Measurements from ENCODE around the gene APH1B. TPM values are rescaled to one million over a fixed set of nuclear protein-coding genes. Genes with fewer than 3 reads are reported as not detected.

Gene APH1B
- total RNA-seq, 1 donor from 2014 or later = 6.2 TPM

DNA sequence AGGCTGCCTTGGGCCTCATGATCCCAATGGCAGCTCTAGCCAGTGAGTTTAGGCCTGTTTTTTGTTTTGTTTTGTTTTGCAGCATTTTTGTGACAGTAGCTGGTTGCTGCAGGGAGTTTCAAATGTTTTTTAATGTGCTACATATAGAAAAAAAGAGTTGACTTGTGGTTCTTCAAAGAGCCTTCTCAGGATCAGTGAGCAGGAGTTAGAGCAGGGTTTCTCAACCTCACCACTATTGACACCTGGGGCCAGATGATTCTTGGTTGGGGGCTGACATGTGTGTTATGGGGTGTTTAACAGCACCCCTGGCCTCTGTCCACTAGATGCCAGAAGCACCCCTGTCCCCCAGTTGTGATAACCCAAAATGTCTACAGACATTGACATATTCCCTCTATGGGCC lies 17.9 kb downstream of the APH1B start:
- H3K4me3 ChIP-seq = no peak overlapping the region
- peaks cover 11% of the 10 kb centered on the region for H3K4me1 ChIP-seq
- H3K27ac ChIP-seq (replicated peaks) = no peak overlapping the region
- intact Hi-C loops (cut with micrococcal nuclease) = no loop called here
- no peak for DNase-seq
- H3K36me3 ChIP-seq = peaks cover 11% of the 10 kb centered on the region
- TF ChIP-seq, protein P1, sequence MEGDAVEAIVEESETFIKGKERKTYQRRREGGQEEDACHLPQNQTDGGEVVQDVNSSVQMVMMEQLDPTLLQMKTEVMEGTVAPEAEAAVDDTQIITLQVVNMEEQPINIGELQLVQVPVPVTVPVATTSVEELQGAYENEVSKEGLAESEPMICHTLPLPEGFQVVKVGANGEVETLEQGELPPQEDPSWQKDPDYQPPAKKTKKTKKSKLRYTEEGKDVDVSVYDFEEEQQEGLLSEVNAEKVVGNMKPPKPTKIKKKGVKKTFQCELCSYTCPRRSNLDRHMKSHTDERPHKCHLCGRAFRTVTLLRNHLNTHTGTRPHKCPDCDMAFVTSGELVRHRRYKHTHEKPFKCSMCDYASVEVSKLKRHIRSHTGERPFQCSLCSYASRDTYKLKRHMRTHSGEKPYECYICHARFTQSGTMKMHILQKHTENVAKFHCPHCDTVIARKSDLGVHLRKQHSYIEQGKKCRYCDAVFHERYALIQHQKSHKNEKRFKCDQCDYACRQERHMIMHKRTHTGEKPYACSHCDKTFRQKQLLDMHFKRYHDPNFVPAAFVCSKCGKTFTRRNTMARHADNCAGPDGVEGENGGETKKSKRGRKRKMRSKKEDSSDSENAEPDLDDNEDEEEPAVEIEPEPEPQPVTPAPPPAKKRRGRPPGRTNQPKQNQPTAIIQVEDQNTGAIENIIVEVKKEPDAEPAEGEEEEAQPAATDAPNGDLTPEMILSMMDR (IDR thresholded peaks at IDR 0.05; ENCODE audit: borderline replicate concordance) = no peak
- H3K27me3 ChIP-seq (ENCODE audit: low read depth) = no peaks in the 10 kb centered on the region
- no peaks in the 10 kb centered on the region for H3K9me3 ChIP-seq (replicated peaks)

DNA sequence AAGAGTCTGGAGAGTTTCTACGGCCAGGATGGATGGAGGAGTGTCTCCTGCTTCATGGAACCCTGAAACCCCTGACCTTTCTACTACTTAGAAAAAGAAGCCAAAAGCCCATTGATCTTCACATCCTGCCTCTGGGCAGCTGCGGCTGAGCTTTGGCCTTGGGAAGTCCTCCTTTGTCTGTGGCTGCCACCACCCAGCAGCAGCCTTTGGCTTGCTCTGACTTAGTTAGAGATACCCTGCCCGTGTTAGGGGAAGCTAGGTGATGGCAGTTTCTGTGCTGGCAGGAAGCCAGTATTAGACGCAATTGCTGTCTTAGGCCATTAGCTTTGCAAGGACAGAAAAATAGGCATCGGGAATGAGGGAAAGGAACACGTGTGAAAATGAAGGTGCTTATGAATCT lies 18.8 kb downstream of the APH1B start:
- TF ChIP-seq, protein P1 (IDR thresholded peaks at IDR 0.05; ENCODE audit: borderline replicate concordance) = no peak
- H3K4me3 ChIP-seq = no peak overlapping the region
- H3K4me1 ChIP-seq = peaks cover 9% of the 10 kb centered on the region
- intact Hi-C loops (cut with micrococcal nuclease) = no loop called here
- no peaks in the 10 kb centered on the region for H3K9me3 ChIP-seq (replicated peaks)
- no peak overlapping the region for H3K27ac ChIP-seq (replicated peaks)
- DNase-seq = no peak
- peaks cover 11% of the 10 kb centered on the region for H3K36me3 ChIP-seq
- H3K27me3 ChIP-seq (ENCODE audit: low read depth) = no peaks in the 10 kb centered on the region

DNA sequence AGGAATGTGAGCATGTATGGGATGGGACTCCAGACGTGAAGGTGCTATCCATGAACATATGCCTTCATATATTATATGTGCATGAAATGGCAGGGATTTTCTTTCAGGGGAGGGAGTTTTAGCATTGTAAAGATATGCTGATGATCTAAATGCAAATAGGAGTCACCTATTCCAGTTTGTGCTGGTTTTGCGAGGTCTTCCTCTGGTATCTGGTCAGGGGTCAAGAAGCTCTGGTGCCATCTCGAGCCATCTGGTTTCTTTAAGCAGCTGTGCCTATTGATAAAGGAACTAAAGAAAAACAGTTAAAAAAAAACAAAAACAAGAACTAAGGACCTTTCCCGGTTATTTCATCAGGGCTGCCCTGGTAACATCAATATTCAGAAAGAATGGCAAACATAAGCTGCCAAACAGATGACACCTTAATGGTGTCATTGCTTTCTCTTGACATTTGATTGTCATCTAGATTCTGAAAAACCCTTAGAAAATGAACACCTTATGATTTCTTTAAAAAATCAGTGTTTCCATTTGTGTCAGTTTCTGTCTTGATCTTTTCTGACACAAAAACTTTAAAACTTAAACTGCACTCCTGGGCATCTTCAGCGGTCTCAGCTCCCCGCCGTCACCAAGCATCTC lies 22.7 kb downstream of the APH1B start:
- peaks cover 4% of the 10 kb centered on the region for H3K4me1 ChIP-seq
- DNase-seq = no peak
- H3K27me3 ChIP-seq (ENCODE audit: low read depth) = no peaks in the 10 kb centered on the region
- no peak overlapping the region for H3K4me3 ChIP-seq
- TF ChIP-seq, protein P1 (IDR thresholded peaks at IDR 0.05; ENCODE audit: borderline replicate concordance) = no peak
- intact Hi-C loops (cut with micrococcal nuclease) = no loop called here
- peaks cover 37% of the 10 kb centered on the region for H3K36me3 ChIP-seq
- H3K9me3 ChIP-seq (replicated peaks) = no peaks in the 10 kb centered on the region
- H3K27ac ChIP-seq (replicated peaks) = no peak overlapping the region

DNA sequence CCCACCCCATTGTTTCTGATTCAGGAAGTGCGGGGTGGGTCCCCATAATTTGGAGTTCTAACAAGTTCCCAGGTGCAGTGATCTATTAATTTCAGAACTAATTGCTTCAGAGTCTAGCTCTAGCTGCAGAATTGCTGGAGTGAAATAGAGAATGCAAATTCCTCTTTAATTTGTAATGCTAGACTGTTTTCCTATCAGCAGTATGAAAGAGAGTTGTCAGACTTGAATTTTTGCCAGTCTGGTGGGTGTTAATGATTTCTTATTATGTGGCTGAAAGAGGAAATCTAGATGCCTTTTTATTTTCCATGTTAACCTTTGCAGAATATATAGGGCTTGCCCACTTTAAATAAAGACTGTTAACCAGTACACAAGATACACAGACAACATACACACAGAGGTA lies 23.7 kb downstream of the APH1B start:
- peaks cover 46% of the 10 kb centered on the region for H3K36me3 ChIP-seq
- peaks cover 2% of the 10 kb centered on the region for H3K4me1 ChIP-seq
- no peak overlapping the region for H3K27ac ChIP-seq (replicated peaks)
- no peak overlapping the region for H3K4me3 ChIP-seq
- intact Hi-C loops (cut with micrococcal nuclease) = no loop called here
- no peak for DNase-seq
- no peaks in the 10 kb centered on the region for H3K27me3 ChIP-seq (ENCODE audit: low read depth)
- no peaks in the 10 kb centered on the region for H3K9me3 ChIP-seq (replicated peaks)
- TF ChIP-seq, protein P1 (IDR thresholded peaks at IDR 0.05; ENCODE audit: borderline replicate concordance) = no peak

DNA sequence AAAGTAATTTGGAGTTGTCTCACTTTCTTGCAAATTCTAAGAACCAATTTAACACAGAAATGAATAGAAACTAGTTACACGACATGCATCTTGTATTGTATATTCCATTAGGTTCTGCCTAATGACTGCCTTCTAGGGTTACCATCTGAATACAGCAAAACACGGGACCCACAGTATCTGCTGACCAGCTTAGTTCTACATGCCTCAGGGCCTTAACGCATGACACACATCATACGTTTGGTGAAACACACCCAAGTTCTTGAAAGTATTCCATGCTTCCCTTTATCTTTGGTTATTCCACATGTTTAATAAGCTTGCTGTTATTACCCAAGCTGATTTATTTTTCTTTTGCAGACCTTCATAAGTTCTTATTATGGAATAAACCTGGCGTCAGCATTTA lies 27.9 kb downstream of the APH1B start:
- no peaks in the 10 kb centered on the region for H3K4me1 ChIP-seq
- H3K27ac ChIP-seq (replicated peaks) = no peak overlapping the region
- H3K36me3 ChIP-seq = peaks cover 45% of the 10 kb centered on the region
- no peak for DNase-seq
- intact Hi-C loops (cut with micrococcal nuclease) = no loop called here
- TF ChIP-seq, protein P1 (IDR thresholded peaks at IDR 0.05; ENCODE audit: borderline replicate concordance) = no peak
- no peak overlapping the region for H3K4me3 ChIP-seq
- no peaks in the 10 kb centered on the region for H3K9me3 ChIP-seq (replicated peaks)
- H3K27me3 ChIP-seq (ENCODE audit: low read depth) = no peaks in the 10 kb centered on the region

All from left ventricle myocardium inferior (tissue), 1 donor.